PC-9 (cell line): ENCODE data around the gene FUBP3. TPM values are rescaled to one million over a fixed set of nuclear protein-coding genes. Genes with fewer than 3 reads are reported as not detected.

ENCODE experiments used
- BruUV-seq: library from RNA; stranded (reverse); fragments of 400-500 nt; replicated peaks from 2 replicates; lab custom pipeline; 2021; lab: Mats Ljungman, UMichigan
- CTCF ChIA-PET: fragments of 300-600 bp; sonication (Branson Sonifier 250); formaldehyde crosslinking; loops from one replicate; lab custom pipeline; 2022; ENCODE audit warnings: antibody characterized with exemption; lab: Charles Lee
- POLR2A ChIA-PET: fragments of 300-600 bp; sonication (Branson Sonifier 250); formaldehyde crosslinking; loops from one replicate; lab custom pipeline; 2022; ENCODE audit warnings: antibody characterized with exemption; ENCODE audit not compliant: unreplicated experiment; lab: Charles Lee
- DNase-seq, 2 experiments: peaks; one replicate each; pipeline versions ENCODE4 v3.0.0 to v3.0.0-alpha.2; 2015 to 2022; ENCODE audit warnings: mixed read lengths in 1 of 2
- H2AFZ ChIP-seq: fragments of 200-600 bp; sonication (generic); 2 replicates; pipeline ENCODE4 v1.8.1; 2017; ENCODE audit warnings: antibody characterized with exemption
- H3F3A ChIP-seq: fragments of 200-600 bp; sonication (generic); 2 replicates; pipeline ENCODE4 v1.8.1; 2017; ENCODE audit warnings: antibody characterized with exemption, mild to moderate bottlenecking, low read depth; ENCODE audit not compliant: insufficient read depth
- H3K27ac ChIP-seq: fragments of 200-600 bp; sonication (generic); 2 replicates; pipeline ENCODE4 v1.6.1; 2016; ENCODE audit warnings: mixed run types
- H3K27me3 ChIP-seq: fragments of 200-600 bp; sonication (generic); 2 replicates; pipeline ENCODE4 v1.6.1; 2016; ENCODE audit warnings: low read depth, mixed run types; ENCODE audit not compliant: insufficient read depth
- H3K36me3 ChIP-seq: fragments of 200-600 bp; sonication (generic); 2 replicates; pipeline ENCODE4 v1.6.1; 2016; ENCODE audit warnings: low read depth, mixed run types
- H3K4me1 ChIP-seq: fragments of 200-600 bp; sonication (generic); replicated peaks from 2 replicates; pipeline ENCODE4 v1.6.1; 2016; ENCODE audit warnings: mixed run types; ENCODE audit not compliant: insufficient read depth
- H3K4me2 ChIP-seq: fragments of 200-600 bp; sonication (generic); 2 replicates; pipeline ENCODE4 v1.6.1; 2017; ENCODE audit warnings: mixed run types
- H3K4me3 ChIP-seq: fragments of 200-600 bp; sonication (generic); 2 replicates; pipeline ENCODE4 v1.6.1; 2016; ENCODE audit warnings: mixed run types
- H3K79me2 ChIP-seq: fragments of 200-600 bp; sonication (generic); 2 replicates; pipeline ENCODE4 v1.6.1; 2017; ENCODE audit warnings: low read depth, mixed run types
- H3K9me2 ChIP-seq: fragments of 200-600 bp; sonication (generic); 2 replicates; pipeline ENCODE4 v1.8.1; 2017; ENCODE audit warnings: mild to moderate bottlenecking; ENCODE audit not compliant: insufficient read depth
- H3K9me3 ChIP-seq: fragments of 200-600 bp; sonication (generic); 2 replicates; pipeline ENCODE4 v1.8.1; 2016; ENCODE audit warnings: low read depth; ENCODE audit not compliant: insufficient read depth
- H4K20me1 ChIP-seq: fragments of 200-600 bp; sonication (generic); 2 replicates; pipeline ENCODE4 v1.8.1; 2017; ENCODE audit not compliant: insufficient read depth
- EZH2 ChIP-seq: fragments of 200-600 bp; sonication (generic); IDR thresholded peaks from 2 replicates; pipeline ENCODE4 v1.8.0; 2017; ENCODE audit warnings: antibody characterized with exemption, low read depth
- intact Hi-C: fragments of 100-400 bp; cut with micrococcal nuclease; formaldehyde crosslinking; loops from one replicate; pipeline ENCODE4 v1.10.0; 2022; ENCODE audit not compliant: unreplicated experiment
- total RNA-seq: library from RNA; stranded (reverse); gene quantifications from 2 replicates; pipeline ENCODE4 v1.2.3, GENCODE V29; 2021
- TF ChIP-seq, protein P1 (sequence below): fragments of 200-600 bp; sonication (generic); conservative IDR thresholded peaks from 2 replicates; pipeline ENCODE4 v1.6.1; 2017; ENCODE audit warnings: mixed run types, antibody characterized with exemption, mild to moderate bottlenecking, moderate library complexity

The FUBP3 gene
- total RNA-seq, 1 experiment from 2014 or later: 75.6 TPM

GRCh38 chr9:130659699-130660248, 80.4 kb downstream of the FUBP3 start:
- Histone ChIP-seq H3K79me2 (no peaks in the 10 kb centered on the region), H3K9me3 (no peaks in the 10 kb centered on the region), H3K4me1 (no peaks in the 10 kb centered on the region), H3K36me3 (no peaks in the 10 kb centered on the region), H3K27me3 (peaks cover 18% of the 10 kb centered on the region), H4K20me1 (no peaks in the 10 kb centered on the region), H3K27ac (no peak overlapping the region), H2AFZ (no peak overlapping the region), H3F3A (no peaks in the 10 kb centered on the region), H3K4me3 (no peak overlapping the region), H3K9me2 (no peaks in the 10 kb centered on the region), H3K4me2 (no peak overlapping the region)
- TF ChIP-seq, protein P1, sequence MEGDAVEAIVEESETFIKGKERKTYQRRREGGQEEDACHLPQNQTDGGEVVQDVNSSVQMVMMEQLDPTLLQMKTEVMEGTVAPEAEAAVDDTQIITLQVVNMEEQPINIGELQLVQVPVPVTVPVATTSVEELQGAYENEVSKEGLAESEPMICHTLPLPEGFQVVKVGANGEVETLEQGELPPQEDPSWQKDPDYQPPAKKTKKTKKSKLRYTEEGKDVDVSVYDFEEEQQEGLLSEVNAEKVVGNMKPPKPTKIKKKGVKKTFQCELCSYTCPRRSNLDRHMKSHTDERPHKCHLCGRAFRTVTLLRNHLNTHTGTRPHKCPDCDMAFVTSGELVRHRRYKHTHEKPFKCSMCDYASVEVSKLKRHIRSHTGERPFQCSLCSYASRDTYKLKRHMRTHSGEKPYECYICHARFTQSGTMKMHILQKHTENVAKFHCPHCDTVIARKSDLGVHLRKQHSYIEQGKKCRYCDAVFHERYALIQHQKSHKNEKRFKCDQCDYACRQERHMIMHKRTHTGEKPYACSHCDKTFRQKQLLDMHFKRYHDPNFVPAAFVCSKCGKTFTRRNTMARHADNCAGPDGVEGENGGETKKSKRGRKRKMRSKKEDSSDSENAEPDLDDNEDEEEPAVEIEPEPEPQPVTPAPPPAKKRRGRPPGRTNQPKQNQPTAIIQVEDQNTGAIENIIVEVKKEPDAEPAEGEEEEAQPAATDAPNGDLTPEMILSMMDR: no peak
- TF ChIP-seq EZH2: no peak
- intact Hi-C loops: no loop called here
- BruUV-seq: no TSS peak
- ChIA-PET CTCF (no interaction called here), POLR2A (no interaction called here)
- no peak for DNase-seq

DNA sequence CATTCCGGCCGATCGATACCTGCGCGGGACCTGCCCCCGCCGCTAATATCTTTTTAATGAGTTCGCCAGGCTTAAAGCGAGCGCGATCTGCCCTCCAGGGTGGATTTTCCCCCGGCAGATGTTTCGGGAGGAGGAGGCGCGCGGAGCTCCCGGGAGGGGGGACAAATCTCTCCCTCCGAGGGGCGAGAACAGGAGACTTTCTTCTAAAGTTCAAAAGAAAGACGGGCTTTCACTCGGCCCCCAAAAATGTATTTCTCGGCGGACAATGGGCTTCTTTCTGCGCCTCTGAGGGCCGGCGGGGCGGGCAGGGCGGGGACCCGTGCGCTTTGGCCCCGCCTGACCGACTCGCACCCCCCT, 80.9 kb downstream of the FUBP3 start:
- no peak overlapping the region for H3K4me2 ChIP-seq
- no peaks in the 10 kb centered on the region for H4K20me1 ChIP-seq
- H2AFZ ChIP-seq: no peak overlapping the region
- no peaks in the 10 kb centered on the region for H3K36me3 ChIP-seq
- TF ChIP-seq EZH2: no peak
- TF ChIP-seq, protein P1: no peak
- no TSS peak for BruUV-seq
- no peak overlapping the region for H3K4me3 ChIP-seq
- peaks cover 21% of the 10 kb centered on the region for H3K27me3 ChIP-seq
- POLR2A ChIA-PET: no interaction called here
- DNase-seq: no peak
- no peak overlapping the region for H3K27ac ChIP-seq
- CTCF ChIA-PET: interaction anchor here (0.6 kb wide), 1 partner anchor 146 kb away, joined by 3 read pairs; no protein-coding TSS in a partner anchor
- H3K9me3 ChIP-seq: no peaks in the 10 kb centered on the region
- intact Hi-C loops: no loop called here
- H3K9me2 ChIP-seq: no peaks in the 10 kb centered on the region
- H3K4me1 ChIP-seq: no peaks in the 10 kb centered on the region
- H3K79me2 ChIP-seq: no peaks in the 10 kb centered on the region
- no peaks in the 10 kb centered on the region for H3F3A ChIP-seq

DNA sequence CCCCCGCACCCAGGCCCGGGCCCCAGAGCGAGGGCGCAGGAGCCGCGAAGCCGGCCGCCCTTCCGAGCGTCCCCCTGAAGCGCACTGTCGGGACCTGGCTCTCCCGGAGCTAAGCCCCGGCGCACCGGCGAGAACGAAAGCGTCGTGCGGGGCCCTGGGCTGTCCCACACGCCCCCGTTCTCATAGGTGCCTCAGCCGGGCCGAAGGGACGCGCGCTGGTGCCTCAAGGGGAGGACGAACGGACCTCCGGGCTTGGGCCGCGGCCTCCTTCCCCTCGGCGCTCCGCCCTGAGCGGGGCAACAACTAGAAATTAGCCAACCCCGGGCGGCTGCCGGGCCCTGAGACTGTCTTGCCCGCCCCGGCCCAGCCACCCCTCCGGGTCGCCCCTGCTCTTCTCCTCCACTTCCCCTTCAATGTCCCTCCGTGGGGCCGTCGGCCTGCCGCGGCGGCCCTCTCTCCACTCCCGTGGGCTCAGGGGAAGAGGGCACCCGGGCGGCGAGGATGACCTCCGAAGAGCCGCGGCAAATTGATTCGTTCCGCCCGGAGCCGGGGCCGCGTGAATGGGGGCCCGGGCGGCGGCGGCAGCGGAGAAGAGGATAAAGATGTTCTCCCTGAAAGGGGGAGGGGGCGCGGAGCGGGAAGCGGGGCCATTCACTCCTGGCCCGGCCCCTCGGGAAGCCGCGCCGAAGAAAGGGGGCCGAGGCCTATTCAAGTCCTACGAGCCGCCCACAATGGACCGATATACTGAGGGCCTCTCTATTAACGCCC, 81.5 kb downstream of the FUBP3 start:
- H3K79me2 ChIP-seq: no peaks in the 10 kb centered on the region
- H3K9me3 ChIP-seq: no peaks in the 10 kb centered on the region
- no peak for TF ChIP-seq EZH2
- TF ChIP-seq, protein P1: no peak
- ChIA-PET CTCF (interaction anchor here (0.6 kb wide), 1 partner anchor 145 kb away, joined by 3 read pairs; no protein-coding TSS in a partner anchor), POLR2A (no interaction called here)
- intact Hi-C loops: no loop called here
- no peaks in the 10 kb centered on the region for H3F3A ChIP-seq
- H3K4me2 ChIP-seq: no peak overlapping the region
- H3K27me3 ChIP-seq: peaks cover 26% of the 10 kb centered on the region
- no peak overlapping the region for H3K27ac ChIP-seq
- H3K4me1 ChIP-seq: no peaks in the 10 kb centered on the region
- no peaks in the 10 kb centered on the region for H3K36me3 ChIP-seq
- no TSS peak for BruUV-seq
- no peak overlapping the region for H3K4me3 ChIP-seq
- no peaks in the 10 kb centered on the region for H4K20me1 ChIP-seq
- H3K9me2 ChIP-seq: no peaks in the 10 kb centered on the region
- H2AFZ ChIP-seq: no peak overlapping the region
- no peak for DNase-seq
